ENCODE measurements around the gene ATP2C2.
"Not testable (repeated sequence)": the region's sequence is repeated elsewhere in the genome, so short reads cannot be mapped to it uniquely, and the experiment has no call there.

Gene ATP2C2

GRCh38 chr16:84368308-84368996, at the start of gene ATP2C2:
Gene ATP2C2, plus strand, starts transcription at chr16:84368538. Its CDS starts 78 bp downstream, at chr16:84368616.
- no peak for DNase-seq

- DNase-seq = no peak
These were observed 49.1 kb upstream of the ATP2C2 start for GRCh38 chr16:84319146-84319760.

- DNase-seq = no peak
These were observed 47.8 kb upstream of the ATP2C2 start for GRCh38 chr16:84320511-84320910.

GRCh38 chr16:84321932-84322331, 46.4 kb upstream of the ATP2C2 start:
- DNase-seq = no peak

- no peak for DNase-seq
These were observed 45.6 kb upstream of the ATP2C2 start for GRCh38 chr16:84322749-84323148.

- DNase-seq = peak; percentile 47
These were observed 44.7 kb upstream of the ATP2C2 start for GRCh38 chr16:84323606-84324005.

GRCh38 chr16:84324434-84325262, 43.7 kb upstream of the ATP2C2 start:
- DNase-seq = peak; percentile 48

- no peak for DNase-seq
These were observed 41.8 kb upstream of the ATP2C2 start for GRCh38 chr16:84326545-84326944.

GRCh38 chr16:84327926-84328505, 40.3 kb upstream of the ATP2C2 start:
- DNase-seq = no peak

- no peak for DNase-seq
These were observed 39.3 kb upstream of the ATP2C2 start for GRCh38 chr16:84329016-84329415.

- DNase-seq = no peak
These were observed 38.3 kb upstream of the ATP2C2 start for GRCh38 chr16:84329843-84330684.

GRCh38 chr16:84330685-84331050, 37.7 kb upstream of the ATP2C2 start:
- no peak for DNase-seq

- no peak for DNase-seq
These were observed 36.1 kb upstream of the ATP2C2 start for GRCh38 chr16:84331998-84332780.

GRCh38 chr16:84332975-84333684, 35.2 kb upstream of the ATP2C2 start:
- no peak for DNase-seq

GRCh38 chr16:84334058-84334457, 34.3 kb upstream of the ATP2C2 start:
- no peak for DNase-seq

GRCh38 chr16:84334482-84334881, 33.9 kb upstream of the ATP2C2 start:
- DNase-seq = no peak

GRCh38 chr16:84337236-84337635, 31.1 kb upstream of the ATP2C2 start:
- DNase-seq = not testable (repeated sequence)

GRCh38 chr16:84339311-84339710, 29.0 kb upstream of the ATP2C2 start:
- no peak for DNase-seq

GRCh38 chr16:84339766-84340165, 28.6 kb upstream of the ATP2C2 start:
- DNase-seq = no peak

GRCh38 chr16:84340325-84341040, 27.9 kb upstream of the ATP2C2 start:
- peak; percentile 14 for DNase-seq

Measured in suppressor macrophage treated with lipopolysaccharide for 4 hours (primary cell).